K562 (cell line): ENCODE results near the gene AKAP14. TPM values are rescaled to one million over a fixed set of nuclear protein-coding genes. Genes with fewer than 3 reads are reported as not detected.

Source experiments
- ATAC-seq: fragments of 200-7000 bp; cut with Tn5 transposase; 3 replicates; pipeline ENCODE4 v1.9.1; 2020; ENCODE audit warnings: moderate library complexity
- BruUV-seq: library from RNA; stranded (reverse); fragments of 400-500 nt; replicated peaks from 2 replicates; lab custom pipeline; 2021; lab: Mats Ljungman, UMichigan
- CTCF ChIA-PET: fragments of 300-600 bp; formaldehyde crosslinking; extraction: SDS; loops from one replicate; lab custom pipeline; 2021; ENCODE audit warnings: low intra/inter-chr PET ratio; lab: Yijun Ruan, JAX
- POLR2A ChIA-PET: fragments of 300-600, 350-650 bp; sonication (Branson Sonifier 250); formaldehyde crosslinking; extraction: SDS; loops from one replicate; lab custom pipeline; 2021; ENCODE audit warnings: antibody characterized with exemption, inconsistent platforms; lab: Yijun Ruan, JAX
- DNase-seq, 4 experiments: peaks; one replicate each; pipeline versions ENCODE4 v3.0.0 to v3.0.0-alpha.2; 2011 to 2018; ENCODE audit warnings: low spot score in 3 of 4, mixed read lengths in 3 of 4; ENCODE audit errors: extremely low read depth in 1 of 4
- FAIRE-seq: peaks from 2 replicates; lab custom pipeline; 2011; peaks lifted over from hg19 to GRCh38; lab: Jason Lieb, UNC
- H2AFZ ChIP-seq: 2 replicates; pipeline ENCODE4 v1.6.0; 2011; ENCODE audit warnings: low read depth, low read length, control low read depth, inconsistent platforms
- H3K27ac ChIP-seq: fragments of 200-600 bp; 3 replicates; pipeline ENCODE4 v1.8.0; 2011; ENCODE audit warnings: low read depth, mild to moderate bottlenecking, control low read depth, inconsistent platforms, low read length, moderate library complexity, mixed read lengths; ENCODE audit errors: extremely low read depth
- H3K27me3 ChIP-seq, 2 experiments: fragments of 300-600 bp in 1 of 2; 2 replicates in 1 of 2; 3 replicates in 1 of 2; pipeline versions ENCODE4 v1.6.0 to v1.8.0; 2011; ENCODE audit warnings: inconsistent platforms in 2 of 2, low read length in 2 of 2, mild to moderate bottlenecking in 1 of 2, mixed read lengths in 1 of 2, moderate library complexity in 1 of 2; ENCODE audit not compliant: control insufficient read depth in 2 of 2, insufficient read depth in 2 of 2
- H3K36me3 ChIP-seq: fragments of 300-600 bp; 3 replicates; pipeline ENCODE4 v1.8.0; 2011; ENCODE audit warnings: mild to moderate bottlenecking, low read length, inconsistent platforms; ENCODE audit not compliant: control insufficient read depth, insufficient read depth
- H3K4me1 ChIP-seq, 2 experiments: fragments of 200-600 bp in 1 of 2; replicated peaks in 1 of 2; 2 replicates in 1 of 2; 3 replicates in 1 of 2; pipeline versions ENCODE4 v1.5.1 to v1.8.0; 2011; ENCODE audit warnings: inconsistent platforms in 2 of 2, low read length in 2 of 2, mild to moderate bottlenecking in 1 of 2, mixed read lengths in 1 of 2, moderate library complexity in 1 of 2; ENCODE audit not compliant: control insufficient read depth in 2 of 2, insufficient read depth in 2 of 2
- H3K4me2 ChIP-seq: 2 replicates; pipeline ENCODE4 v1.6.1; 2011; ENCODE audit warnings: low read length, control low read depth, inconsistent platforms, mixed read lengths; ENCODE audit not compliant: insufficient read depth
- H3K4me3 ChIP-seq: fragments of 200-600 bp; sonication (generic), shearing (Covaris generic); 2 replicates; pipeline ENCODE4 v1.5.1; 2016; ENCODE audit warnings: control low read depth, inconsistent platforms
- H3K79me2 ChIP-seq: fragments of 200-600 bp; 3 replicates; pipeline ENCODE4 v1.8.0; 2011; ENCODE audit warnings: low read length, inconsistent platforms; ENCODE audit not compliant: control insufficient read depth, insufficient read depth
- H3K9ac ChIP-seq, 2 experiments: 2 replicates each; pipeline versions ENCODE4 v1.6.0 to v1.6.1; 2011; ENCODE audit warnings: low read depth in 2 of 2, low read length in 2 of 2, control low read depth in 1 of 2, inconsistent platforms in 1 of 2, mild to moderate bottlenecking in 1 of 2, mixed read lengths in 1 of 2; ENCODE audit not compliant: insufficient read depth in 1 of 2
- H3K9me1 ChIP-seq: one replicate; pipeline ENCODE4 v1.6.0; 2011; ENCODE audit warnings: inconsistent platforms, mild to moderate bottlenecking, low read length, moderate library complexity; ENCODE audit not compliant: control insufficient read depth, insufficient read depth
- H3K9me3 ChIP-seq: replicated peaks from 2 replicates; pipeline ENCODE4 v1.5.1; 2011; ENCODE audit warnings: low read depth, low read length, inconsistent platforms; ENCODE audit not compliant: control insufficient read depth, insufficient read depth
- H4K20me1 ChIP-seq: replicated peaks from 2 replicates; pipeline ENCODE4 v1.6.1; 2011; ENCODE audit warnings: low read length, inconsistent platforms, mixed read lengths; ENCODE audit not compliant: control insufficient read depth, insufficient read depth
- DPF2 ChIP-seq: fragments of 450-650 bp; IDR thresholded peaks from 2 replicates; pipeline ENCODE4 v1.6.1; 2016
- FOXP1 ChIP-seq: sonication (generic); formaldehyde crosslinking; IDR thresholded peaks from 2 replicates; pipeline ENCODE4 v1.8.0; 2022; ENCODE audit warnings: mild to moderate bottlenecking, missing genetic modification reagents
- LARP7 ChIP-seq: fragments of 450-650 bp; IDR thresholded peaks from 2 replicates; pipeline ENCODE4 v1.6.1; 2016
- UBTF ChIP-seq, 2 experiments: IDR thresholded peaks; 2 replicates each; pipeline ENCODE4 v1.6.1; 2012; ENCODE audit warnings: improper control_type of control experiment in 2 of 2, low read depth in 2 of 2, low read length in 2 of 2, borderline replicate concordance in 1 of 2
- YY1 ChIP-seq, 3 experiments: IDR thresholded peaks; 2 replicates each; pipeline ENCODE4 v1.6.1; 2011; ENCODE audit warnings: low read length in 2 of 3, mild to moderate bottlenecking in 2 of 3, moderate library complexity in 2 of 3, borderline replicate concordance in 1 of 3, control low read depth in 1 of 3, low read depth in 1 of 3; ENCODE audit not compliant: insufficient read depth in 3 of 3, insufficient replicate concordance in 2 of 3, control insufficient read depth in 1 of 3, insufficient read length in 1 of 3; ENCODE audit errors: extremely low read depth in 1 of 3
- ZFP91 ChIP-seq: sonication (generic); formaldehyde crosslinking; IDR thresholded peaks from 2 replicates; pipeline ENCODE4 v1.8.0; 2022; ENCODE audit warnings: mild to moderate bottlenecking, missing genetic modification reagents
- ZNF197 ChIP-seq: fragments of 200-800 bp; sonication (Bioruptor generic); IDR thresholded peaks from 2 replicates; pipeline ENCODE4 v1.6.1; 2016; ENCODE audit warnings: low read depth, missing genetic modification characterization, missing compliant biosample characterization
- ZNF384 ChIP-seq: IDR thresholded peaks from 2 replicates; pipeline ENCODE4 v1.6.1; 2012; ENCODE audit warnings: low read depth, low read length, improper control_type of control experiment
- ZNF695 ChIP-seq: fragments of 450-650 bp; formaldehyde crosslinking; IDR thresholded peaks from 2 replicates; pipeline ENCODE4 v1.4.0; 2020; ENCODE audit warnings: mild to moderate bottlenecking, moderate library complexity
- WGBS: fragments of 100-300 bp; shearing (Covaris generic); methylation state at CpG from one replicate; pipeline ENCODE4 v1.1.6; 2016; ENCODE audit warnings: low coverage, mixed read lengths; ENCODE audit not compliant: insufficient coverage; ENCODE audit errors: missing lambda C conversion rate; 5-methylcytosine and 5-hydroxymethylcytosine counted together
- in situ Hi-C: fragments of 300-500 bp; cut with MboI; formaldehyde crosslinking; loops from 4 replicates; pipeline ENCODE4 v1.15.0; 2018; ENCODE audit warnings: inconsistent platforms, mixed read lengths
- intact Hi-C: fragments of 100-400 bp; cut with micrococcal nuclease; formaldehyde crosslinking; loops from 2 replicates; pipeline ENCODE4 v1.14.2; 2022
- polyA plus RNA-seq, 8 experiments: library from polyadenylated mRNA; depleted of rRNA in 4 of 8; stranded (reverse) in 5 of 8; unstranded in 3 of 8; fragments of >200 nt; fragmentation: Nextera tagmentation in 2 of 8; fragmentation: Illumina TruSeq in 1 of 8; extraction: Ambion mirVana in 2 of 8; extraction: Trizol in 1 of 8; gene quantifications; 2 replicates each; pipeline versions ENCODE4 v1.2.1 to v1.2.3, GENCODE V29; 2011 to 2014; ENCODE audit warnings: inconsistent platforms in 1 of 8, missing spikeins in 1 of 8
- total RNA-seq, 7 experiments: library from RNA; depleted of rRNA in 6 of 7; stranded (reverse); fragments of >200 nt in 6 of 7; fragmentation: Illumina TruSeq in 2 of 7; extraction: Trizol in 2 of 7; gene quantifications; 2 replicates each; pipeline versions ENCODE4 v1.2.1 to v1.2.3, GENCODE V29; 2011 to 2021; ENCODE audit warnings: low replicate concordance in 1 of 7

AKAP14 gene
- total and polyA plus RNA-seq, 9 of the 15 experiments (the other 6 are each of a cell fraction or from before 2014, with no cell fraction given) = not detected

DNA sequence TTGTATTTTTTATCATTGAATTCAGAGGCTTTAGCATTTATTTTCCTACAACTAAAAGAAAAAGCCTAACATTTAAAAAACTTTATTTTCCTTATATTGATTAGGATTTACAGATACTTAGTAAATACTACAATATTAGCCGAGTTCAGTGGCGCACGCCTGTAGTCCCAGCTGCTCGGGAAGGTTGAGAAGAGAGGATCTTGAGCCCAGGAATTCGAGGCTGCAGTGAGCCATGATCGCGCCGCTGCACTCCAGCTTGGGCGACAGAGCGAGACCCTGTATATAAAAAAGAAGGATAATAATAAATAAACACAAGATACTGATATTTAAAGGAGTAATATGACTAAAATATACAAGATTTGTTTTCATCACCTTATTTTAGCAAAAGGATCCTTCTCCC lies 42.2 kb upstream of the AKAP14 start:
- Histone ChIP-seq H3K4me3 (peak overlapping the region; percentile 70), H2AFZ (peak overlapping the region; percentile 91), H3K27ac (peak overlapping the region; percentile 65; the same call in 2 of the 3 replicates), H3K27me3 (no peaks in the 10 kb centered on the region), H3K79me2 (peaks cover 19% of the 10 kb centered on the region), H3K9ac (peak overlapping the region; percentile 68 to 89), H4K20me1 (no peaks in the 10 kb centered on the region), H3K9me1 (no peaks in the 10 kb centered on the region), H3K4me1 (peaks cover 0 to 2% of the 10 kb centered on the region in 2 experiments; a peak in 1 of 5 replicates), H3K9me3 (no peaks in the 10 kb centered on the region), H3K36me3 (peaks cover 27% of the 10 kb centered on the region; the same call in 2 of the 3 replicates), H3K4me2 (peak overlapping the region; percentile 72)
- BruUV-seq = TSS peak; percentile 87
- peak in 1 of 4 experiments; percentile 23 for DNase-seq
- intact Hi-C loops = loop anchor here (2.0 kb wide), 1 partner anchor 17 kb away; the partner anchor contains the start of genes NDUFA1 and RNF113A
- WGBS = 9% methylated on average over 10 of the region's 10 CpGs
- POLR2A ChIA-PET = interaction anchor here (0.7 to 4.4 kb wide), 6 partner anchors 11 to 64 kb away, joined by 3 to 30 read pairs (median 7); partner anchors contain the start of genes NDUFA1, RNF113A and RPL39
- CTCF ChIA-PET = no interaction called here
- TF ChIP-seq ZNF384 = no peak
- no peak for TF ChIP-seq DPF2
- TF ChIP-seq ZNF695 (CRISPR knock-in tag) = no peak
- TF ChIP-seq LARP7 = no peak
- ATAC-seq = peak; percentile 29; the same call in 1 of the 3 replicates
- in situ Hi-C loops = no loop called here
- FAIRE-seq = no peak

DNA sequence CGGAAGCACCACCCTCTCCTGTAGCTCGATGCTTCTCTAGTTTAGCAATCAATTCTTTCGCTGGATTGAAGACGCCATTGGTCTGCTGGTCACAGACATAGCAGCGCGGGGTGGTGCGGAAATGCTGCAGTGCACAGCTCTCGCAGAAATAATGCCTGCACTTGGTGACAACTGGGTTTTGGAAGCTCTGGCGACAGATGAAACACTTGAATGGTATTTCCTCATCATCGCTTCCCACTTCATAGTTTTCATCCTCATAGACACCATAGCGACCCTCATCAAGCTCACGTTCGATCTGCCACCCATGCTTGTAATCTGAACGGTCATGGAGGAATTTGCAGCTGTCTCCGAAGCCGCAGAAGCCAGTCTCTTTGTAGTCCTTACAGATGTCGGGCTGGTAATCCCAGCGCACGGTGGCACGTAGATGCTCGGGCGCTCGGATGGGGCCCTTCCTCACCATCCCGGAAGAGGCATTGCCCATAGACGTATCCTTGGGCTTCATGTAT lies 25.0 kb upstream of the AKAP14 start:
- peaks cover 64% of the 10 kb centered on the region for H3K79me2 ChIP-seq
- H3K9me3 ChIP-seq = no peaks in the 10 kb centered on the region
- peak; percentile 65 for ATAC-seq
- H3K4me3 ChIP-seq = peak overlapping the region; percentile 94
- CTCF ChIA-PET = no interaction called here
- intact Hi-C loops (loop anchor here (2.0 kb wide), 1 partner anchor 18 kb away; the partner anchor contains the start of gene UPF3B), in situ Hi-C loops (loop anchor here (10.0 kb wide), 1 partner anchor 356 kb away; no protein-coding TSS in a partner anchor)
- WGBS = 0% methylated on average over 17 of the region's 25 CpGs
- no peaks in the 10 kb centered on the region; the same call in 1 of the 2 replicates for H4K20me1 ChIP-seq
- no TSS peak for BruUV-seq
- peak overlapping the region; percentile 89 for H2AFZ ChIP-seq
- FAIRE-seq = no peak
- H3K36me3 ChIP-seq = peaks cover 26% of the 10 kb centered on the region; the same call in 2 of the 3 replicates
- H3K9me1 ChIP-seq = no peaks in the 10 kb centered on the region
- H3K27me3 ChIP-seq = no peaks in the 10 kb centered on the region
- H3K4me1 ChIP-seq = peaks cover 0 to 6% of the 10 kb centered on the region in 2 experiments; a peak in 2 of 5 replicates
- H3K9ac ChIP-seq = peak overlapping the region; percentile 95 to 100
- peak overlapping the region; percentile 99 for H3K27ac ChIP-seq
- H3K4me2 ChIP-seq = peak overlapping the region; percentile 97
- peak in 3 of 4 experiments; percentile 16 to 52 (median 27) for DNase-seq
- POLR2A ChIA-PET = interaction anchor here (0.5 to 4.1 kb wide), 12 partner anchors 8 to 359 kb away, joined by 3 to 30 read pairs (median 5); partner anchors contain the start of genes RPL39, SEPTIN6 and UPF3B
- peak in 2 of 3 experiments; percentile 27 to 74 for TF ChIP-seq YY1 (IDR thresholded peaks at IDR 0.05; ENCODE audit: borderline replicate concordance in 1 of 3, control insufficient read depth in 1 of 3, extremely low read depth in 1 of 3, insufficient read depth in 3 of 3, insufficient read length in 1 of 3, insufficient replicate concordance in 2 of 3, low read depth in 1 of 3, low read length in 2 of 3)
- no peak for TF ChIP-seq ZFP91 (CRISPR knock-in tag)
- TF ChIP-seq UBTF (IDR thresholded peaks at IDR 0.05; ENCODE audit: borderline replicate concordance in 1 of 2, low read depth in 2 of 2, low read length in 2 of 2) = 0 out of 4 replicates have a peak, but pooled peaks of 1 of the 2 experiments have one; percentile 32
- 0 out of 2 replicates have a peak, but pooled peaks have one; percentile 35 for TF ChIP-seq FOXP1 (CRISPR knock-in tag)
- no peak for TF ChIP-seq ZNF197
